GM13977 (cell line): ENCODE results near the gene TRPC5OS.

Experiments
- DNase-seq: peaks from one replicate; pipeline ENCODE4 v3.0.0; 2012; ENCODE audit warnings: low spot score
- in situ Hi-C: fragments of 300-500 bp; cut with MboI; formaldehyde crosslinking; loops from one replicate; pipeline ENCODE4 v1.12.0; 2022; ENCODE audit warnings: low sequenced_read_pairs, low pct_unique_long_range_greater_than_20kb, mixed read lengths, inconsistent platforms; ENCODE audit not compliant: unreplicated experiment
- TF ChIP-seq, protein P1 (sequence below): IDR thresholded peaks from 2 replicates; pipeline ENCODE4 v1.5.1; 2012; ENCODE audit warnings: mild to moderate bottlenecking, control low read depth; ENCODE audit not compliant: insufficient read depth; ENCODE audit errors: extremely low read depth, missing control alignments

The TRPC5OS gene

DNA sequence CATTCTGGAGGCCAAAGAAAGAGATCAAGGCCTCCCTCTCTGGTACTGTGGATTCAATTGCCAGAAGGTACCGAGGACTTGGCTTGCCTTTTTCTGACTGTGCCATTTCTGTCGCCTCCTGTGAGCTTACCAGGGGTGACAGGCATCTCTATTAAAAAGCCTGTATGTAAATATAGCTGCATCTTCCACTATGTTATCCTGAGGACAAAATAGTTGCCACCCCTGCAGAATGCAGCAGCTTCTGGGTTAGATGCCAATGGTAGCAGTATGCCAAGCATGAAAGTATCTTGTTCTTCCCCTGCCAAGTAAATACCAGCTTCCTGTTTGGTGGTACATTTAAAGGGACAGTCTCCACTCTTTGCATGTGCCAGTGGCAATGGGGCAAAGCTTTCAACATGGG, 10.7 kb downstream of the TRPC5OS start:
- DNase-seq = no peak
- TF ChIP-seq, protein P1, sequence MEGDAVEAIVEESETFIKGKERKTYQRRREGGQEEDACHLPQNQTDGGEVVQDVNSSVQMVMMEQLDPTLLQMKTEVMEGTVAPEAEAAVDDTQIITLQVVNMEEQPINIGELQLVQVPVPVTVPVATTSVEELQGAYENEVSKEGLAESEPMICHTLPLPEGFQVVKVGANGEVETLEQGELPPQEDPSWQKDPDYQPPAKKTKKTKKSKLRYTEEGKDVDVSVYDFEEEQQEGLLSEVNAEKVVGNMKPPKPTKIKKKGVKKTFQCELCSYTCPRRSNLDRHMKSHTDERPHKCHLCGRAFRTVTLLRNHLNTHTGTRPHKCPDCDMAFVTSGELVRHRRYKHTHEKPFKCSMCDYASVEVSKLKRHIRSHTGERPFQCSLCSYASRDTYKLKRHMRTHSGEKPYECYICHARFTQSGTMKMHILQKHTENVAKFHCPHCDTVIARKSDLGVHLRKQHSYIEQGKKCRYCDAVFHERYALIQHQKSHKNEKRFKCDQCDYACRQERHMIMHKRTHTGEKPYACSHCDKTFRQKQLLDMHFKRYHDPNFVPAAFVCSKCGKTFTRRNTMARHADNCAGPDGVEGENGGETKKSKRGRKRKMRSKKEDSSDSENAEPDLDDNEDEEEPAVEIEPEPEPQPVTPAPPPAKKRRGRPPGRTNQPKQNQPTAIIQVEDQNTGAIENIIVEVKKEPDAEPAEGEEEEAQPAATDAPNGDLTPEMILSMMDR = no peak
- in situ Hi-C loops = no loop called here

DNA sequence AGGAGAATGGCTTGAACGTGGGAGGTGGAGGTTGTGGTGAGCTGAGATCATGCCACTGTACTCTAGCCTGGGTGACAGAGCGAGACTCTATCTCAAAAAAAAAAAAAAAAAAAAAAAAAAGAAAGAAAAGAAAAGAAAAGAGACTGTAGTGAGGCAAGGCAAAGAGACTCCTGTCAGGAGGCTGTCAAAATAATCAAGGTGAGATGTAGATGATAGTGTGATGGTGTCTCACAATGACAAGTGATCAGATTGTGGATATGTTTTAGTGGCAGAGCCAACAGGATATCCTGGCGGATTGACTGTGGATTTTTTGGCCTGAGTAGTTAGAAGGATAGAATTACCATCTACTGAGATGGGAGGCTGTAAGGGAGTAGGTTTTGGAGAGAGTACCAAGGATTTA, 12.6 kb downstream of the TRPC5OS start:
- in situ Hi-C loops = no loop called here
- DNase-seq = no peak
- TF ChIP-seq, protein P1 = no peak

DNA sequence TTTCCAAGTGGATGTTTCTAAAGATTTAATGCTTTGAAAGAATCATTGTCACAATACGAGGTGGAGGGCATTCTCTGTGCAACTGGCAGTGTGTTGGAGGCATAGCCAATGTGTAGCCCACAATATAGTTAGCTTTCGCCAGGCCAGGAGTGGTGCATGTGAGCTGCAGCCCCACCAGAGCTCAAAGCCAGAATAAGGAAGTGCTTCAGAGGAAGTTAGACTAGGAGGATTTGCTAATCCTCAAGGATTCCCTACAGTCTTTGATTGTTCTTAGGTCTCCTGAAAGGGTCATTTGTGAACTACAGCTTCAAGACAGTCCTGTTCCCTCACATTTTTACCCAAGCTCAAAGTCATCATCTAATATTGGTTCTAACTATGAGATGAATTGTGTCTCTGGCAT, 16.4 kb downstream of the TRPC5OS start:
- no peak for DNase-seq
- TF ChIP-seq, protein P1 = no peak
- in situ Hi-C loops = no loop called here

DNA sequence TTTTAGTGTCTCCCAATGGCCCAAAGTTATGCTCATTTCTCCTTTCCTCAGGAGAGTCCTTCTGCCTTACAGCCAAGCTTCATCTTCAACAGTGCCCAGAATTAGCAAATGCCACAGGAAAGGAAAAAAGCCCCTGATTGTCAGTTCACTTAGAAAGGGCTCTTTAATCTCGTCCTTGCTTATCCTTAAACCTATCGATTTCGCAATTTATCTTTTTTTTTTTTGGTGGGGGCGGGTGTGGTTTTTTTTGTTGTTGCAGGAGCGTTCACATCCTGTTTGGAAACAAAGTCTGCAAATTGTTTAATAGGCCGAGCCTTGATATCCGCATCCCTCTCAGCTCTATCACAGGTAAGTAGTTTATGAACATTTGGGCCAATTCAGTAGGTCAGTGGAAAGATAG, 20.2 kb downstream of the TRPC5OS start:
- in situ Hi-C loops = no loop called here
- no peak for DNase-seq
- TF ChIP-seq, protein P1 = no peak

DNA sequence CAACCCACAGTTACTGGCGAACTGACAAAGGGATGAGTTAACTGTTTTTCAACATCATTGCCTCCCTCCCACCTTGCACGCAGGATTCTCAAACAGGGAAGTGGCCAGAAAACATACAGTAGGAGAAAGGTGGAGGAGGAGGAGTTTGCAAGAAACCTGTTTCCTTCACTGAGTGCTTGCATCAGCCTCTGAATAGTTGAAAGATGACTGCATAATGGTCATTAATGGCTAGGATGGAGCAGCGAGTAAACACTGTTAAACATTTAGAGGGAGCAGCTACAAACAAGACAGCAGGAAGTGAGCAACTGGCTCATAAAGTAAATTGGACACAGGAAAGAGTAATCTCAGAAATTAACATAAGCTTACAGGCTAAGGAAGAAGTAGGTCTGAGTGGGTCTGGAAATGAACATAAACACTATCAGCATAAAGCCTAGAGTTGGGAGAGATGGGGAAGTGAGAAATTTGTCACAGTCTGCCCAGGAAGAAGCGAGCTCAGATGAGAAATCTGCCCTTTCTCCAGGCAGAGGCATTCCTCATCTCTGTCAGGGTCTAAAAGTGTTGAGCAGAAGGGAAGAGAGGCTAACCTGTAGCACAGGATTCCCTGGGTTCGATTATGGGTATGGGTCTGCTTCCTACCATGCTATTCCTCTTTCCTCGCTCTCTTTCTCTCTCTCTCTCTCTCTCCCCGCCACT, 38.6 kb downstream of the TRPC5OS start:
- TF ChIP-seq, protein P1 = no peak
- DNase-seq = no peak
- in situ Hi-C loops = no loop called here

DNA sequence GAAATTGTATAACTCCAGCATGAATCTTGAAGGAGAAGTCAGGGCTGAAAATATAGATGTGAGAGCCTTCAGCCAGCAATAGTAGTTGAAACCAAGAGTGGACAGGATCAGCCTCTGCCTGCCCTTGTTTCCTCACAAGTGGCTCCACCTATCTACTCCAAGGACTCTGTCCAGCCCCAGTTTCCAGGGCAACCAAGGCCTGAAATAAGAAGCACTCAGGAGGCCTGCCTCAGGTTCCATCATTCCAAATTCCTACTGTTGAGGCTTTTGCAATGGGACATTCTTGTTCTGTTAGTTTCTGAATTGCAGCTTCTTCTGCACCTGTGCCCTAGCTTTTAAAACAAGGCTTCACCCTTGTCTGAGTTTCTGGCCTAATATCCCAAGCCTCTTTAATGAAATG, 41.6 kb downstream of the TRPC5OS start:
- in situ Hi-C loops = no loop called here
- TF ChIP-seq, protein P1 = no peak
- DNase-seq = no peak
